GM23248 (cell line): ENCODE data around the gene LUZP2. TPM values are rescaled to one million over a fixed set of nuclear protein-coding genes. Genes with fewer than 3 reads are reported as not detected.

Experiments
- DNase-seq: peaks from one replicate; pipeline ENCODE4 v3.0.0-alpha.2; 2015
- H2AFZ ChIP-seq: fragments of 200-600 bp; sonication (generic); 2 replicates; pipeline ENCODE4 v1.6.1; 2016; ENCODE audit warnings: antibody characterized with exemption
- H3F3A ChIP-seq: fragments of 200-600 bp; sonication (generic); 2 replicates; pipeline ENCODE4 v1.6.1; 2016; ENCODE audit warnings: mild to moderate bottlenecking, antibody characterized with exemption, mixed run types; ENCODE audit not compliant: insufficient read depth
- H3K27ac ChIP-seq: fragments of 200-600 bp; sonication (generic); 2 replicates; pipeline ENCODE4 v1.5.1; 2016; ENCODE audit warnings: mild to moderate bottlenecking
- H3K27me3 ChIP-seq: fragments of 200-600 bp; sonication (generic); replicated peaks from 2 replicates; pipeline ENCODE4 v1.6.1; 2016; ENCODE audit warnings: mild to moderate bottlenecking; ENCODE audit not compliant: insufficient read depth
- H3K36me3 ChIP-seq: fragments of 200-600 bp; sonication (generic); 2 replicates; pipeline ENCODE4 v1.6.1; 2016; ENCODE audit warnings: low read depth, mild to moderate bottlenecking
- H3K4me1 ChIP-seq: fragments of 200-600 bp; sonication (generic); 2 replicates; pipeline ENCODE4 v1.6.1; 2016; ENCODE audit warnings: mild to moderate bottlenecking; ENCODE audit not compliant: insufficient read depth
- H3K4me2 ChIP-seq: fragments of 200-600 bp; sonication (generic); one replicate; pipeline ENCODE4 v1.6.1; 2016; ENCODE audit warnings: mild to moderate bottlenecking; ENCODE audit not compliant: unreplicated experiment
- H3K4me3 ChIP-seq: fragments of 200-600 bp; sonication (generic); 2 replicates; pipeline ENCODE4 v1.5.1; 2016; ENCODE audit warnings: mild to moderate bottlenecking
- H3K79me2 ChIP-seq: fragments of 200-600 bp; sonication (generic); 2 replicates; pipeline ENCODE4 v1.6.1; 2016; ENCODE audit warnings: mild to moderate bottlenecking; ENCODE audit not compliant: insufficient read depth
- H3K9ac ChIP-seq: fragments of 200-600 bp; sonication (generic); 2 replicates; pipeline ENCODE4 v1.6.1; 2016; ENCODE audit warnings: mild to moderate bottlenecking
- H3K9me2 ChIP-seq: fragments of 200-600 bp; sonication (generic); 2 replicates; pipeline ENCODE4 v1.6.1; 2016; ENCODE audit warnings: mixed run types, mild to moderate bottlenecking, moderate library complexity; ENCODE audit not compliant: insufficient read depth
- H3K9me3 ChIP-seq: fragments of 200-600 bp; sonication (generic); one replicate; pipeline ENCODE4 v1.6.1; 2017; ENCODE audit warnings: low read depth
- H4K20me1 ChIP-seq: fragments of 200-600 bp; sonication (generic); 2 replicates; pipeline ENCODE4 v1.6.0; 2016; ENCODE audit not compliant: insufficient read depth
- EZH2 ChIP-seq: fragments of 200-600 bp; sonication (generic); IDR thresholded peaks from 2 replicates; pipeline ENCODE4 v1.6.1; 2018; ENCODE audit warnings: antibody characterized with exemption, mild to moderate bottlenecking; ENCODE audit not compliant: insufficient read depth, poor library complexity, severe bottlenecking
- EZH2phosphoT487 ChIP-seq: fragments of 200-600 bp; sonication (generic); IDR thresholded peaks from 2 replicates; pipeline ENCODE4 v1.6.1; 2018; ENCODE audit warnings: antibody characterized with exemption, moderate library complexity, mild to moderate bottlenecking, low read depth; ENCODE audit not compliant: insufficient read depth
- WGBS, 2 experiments: methylation state at CpG; one replicate each; pipeline ENCODE4 v1.1.6; 2015 to 2017; ENCODE audit warnings: low lambda C conversion rate in 2 of 2, low coverage in 1 of 2; ENCODE audit errors: missing lambda C conversion rate in 2 of 2; 5-methylcytosine and 5-hydroxymethylcytosine counted together
- in situ Hi-C: fragments of 300-500 bp; cut with MboI; formaldehyde crosslinking; loops from 2 replicates; pipeline ENCODE4 v1.15.0; 2020
- polyA plus RNA-seq: library from polyadenylated mRNA; unstranded; fragments of >200 nt; fragmentation: Nextera tagmentation; extraction: Ambion mirVana; gene quantifications from 2 replicates; pipeline ENCODE4 v1.2.1, GENCODE V29; 2016
- total RNA-seq: library from RNA; depleted of rRNA; stranded (reverse); fragments of >200 nt; shearing (Covaris generic); gene quantifications from 2 replicates; pipeline ENCODE4 v1.2.3, GENCODE V29; 2014

The LUZP2 gene
- total and polyA plus RNA-seq, 2 experiments from 2014 or later, result not detected

GRCh38 chr11:24567380-24567779 is 70.5 kb downstream of the LUZP2 start:
- in situ Hi-C loops, result no loop called here
- TF ChIP-seq EZH2 (no peak), EZH2phosphoT487 (no peak)
- H3K4me2 ChIP-seq, result no peak overlapping the region

DNA sequence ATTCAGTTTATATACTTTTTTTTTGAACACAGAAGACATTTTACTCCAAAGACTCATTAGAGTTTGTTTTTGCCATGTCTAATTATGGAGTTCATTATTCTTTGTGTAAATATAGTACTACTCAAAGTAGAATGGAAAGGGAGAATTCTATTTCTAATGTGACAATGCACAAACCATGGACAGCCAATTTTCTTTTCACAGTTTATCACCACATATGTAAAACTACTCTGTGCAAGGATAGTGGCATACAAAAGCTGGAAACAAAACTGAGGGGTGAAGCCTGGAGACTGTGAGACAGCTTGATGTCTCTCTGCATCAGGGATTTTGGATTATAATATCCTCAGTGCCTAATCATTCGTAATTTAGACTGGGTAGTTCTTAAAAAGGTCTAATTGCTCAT is 75.5 kb downstream of the LUZP2 start:
- no peak overlapping the region for H3K27ac ChIP-seq
- no peaks in the 10 kb centered on the region for H3K9me3 ChIP-seq
- no peaks in the 10 kb centered on the region for H3K79me2 ChIP-seq
- no peak overlapping the region for H3K4me2 ChIP-seq
- WGBS, 2 experiments, result 47 to 55% methylated on average over 1 of the region's 1 CpG
- no peak overlapping the region for H3K4me3 ChIP-seq
- no peak overlapping the region for H3K9ac ChIP-seq
- no peaks in the 10 kb centered on the region for H3K4me1 ChIP-seq
- no peak for DNase-seq
- no peaks in the 10 kb centered on the region for H3F3A ChIP-seq
- TF ChIP-seq EZH2 (no peak), EZH2phosphoT487 (no peak)
- no peak overlapping the region for H2AFZ ChIP-seq
- in situ Hi-C loops, result no loop called here
- H3K27me3 ChIP-seq, result no peaks in the 10 kb centered on the region; the same call in 1 of the 2 replicates
- no peaks in the 10 kb centered on the region for H3K9me2 ChIP-seq
- H4K20me1 ChIP-seq, result no peaks in the 10 kb centered on the region
- no peaks in the 10 kb centered on the region for H3K36me3 ChIP-seq

More at GRCh38 chr11:24567380-24567779, 70.5 kb downstream of the LUZP2 start:
- Histone ChIP-seq H3F3A (no peaks in the 10 kb centered on the region), H3K4me1 (no peaks in the 10 kb centered on the region), H3K9ac (no peak overlapping the region), H2AFZ (no peak overlapping the region), H3K27me3 (no peaks in the 10 kb centered on the region; the same call in 1 of the 2 replicates), H3K36me3 (no peaks in the 10 kb centered on the region), H3K9me2 (no peaks in the 10 kb centered on the region), H3K9me3 (no peaks in the 10 kb centered on the region), H3K27ac (no peak overlapping the region), H3K79me2 (no peaks in the 10 kb centered on the region), H4K20me1 (no peaks in the 10 kb centered on the region), H3K4me3 (no peak overlapping the region)
- DNase-seq, result no peak

DNA sequence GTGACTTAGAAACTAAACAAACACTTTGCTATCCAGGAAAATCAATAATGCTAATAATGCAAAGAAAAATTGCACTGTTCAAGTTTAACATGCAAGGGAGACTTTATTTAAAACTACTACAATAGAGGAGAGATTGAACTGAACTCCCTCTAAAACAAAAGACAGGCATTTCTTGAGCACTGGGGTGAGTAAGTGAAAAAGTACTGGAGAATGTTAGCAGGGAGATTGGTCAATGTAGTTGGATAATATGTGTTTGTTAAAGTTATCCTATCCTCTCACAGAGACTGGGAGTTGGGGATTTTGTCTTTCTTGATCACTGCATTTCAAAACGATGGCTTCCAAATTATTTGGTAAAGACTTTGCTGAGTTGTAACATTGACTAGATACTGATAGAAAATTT is 77.6 kb downstream of the LUZP2 start:
- H3K4me2 ChIP-seq, result no peak overlapping the region
- in situ Hi-C loops, result no loop called here
- H3K9me3 ChIP-seq, result no peaks in the 10 kb centered on the region
- no peaks in the 10 kb centered on the region for H3K4me1 ChIP-seq
- TF ChIP-seq EZH2phosphoT487, result no peak
- H2AFZ ChIP-seq, result no peak overlapping the region
- no peak for DNase-seq
- no peaks in the 10 kb centered on the region; the same call in 1 of the 2 replicates for H3K27me3 ChIP-seq
- H3K9ac ChIP-seq, result no peak overlapping the region
- H3K79me2 ChIP-seq, result no peaks in the 10 kb centered on the region
- H4K20me1 ChIP-seq, result no peaks in the 10 kb centered on the region
- no peaks in the 10 kb centered on the region for H3F3A ChIP-seq
- H3K9me2 ChIP-seq, result no peaks in the 10 kb centered on the region
- no peaks in the 10 kb centered on the region for H3K36me3 ChIP-seq
- WGBS, 2 experiments, result 67 to 69% methylated on average over 1 of the region's 1 CpG
- H3K27ac ChIP-seq, result no peak overlapping the region
- no peak overlapping the region for H3K4me3 ChIP-seq

- peak; percentile 3 for DNase-seq
- Histone ChIP-seq H3K9me3 (no peaks in the 10 kb centered on the region), H3K79me2 (no peaks in the 10 kb centered on the region), H3K27ac (no peak overlapping the region), H3K4me3 (no peak overlapping the region), H4K20me1 (no peaks in the 10 kb centered on the region), H3K4me2 (no peak overlapping the region), H3F3A (no peaks in the 10 kb centered on the region), H2AFZ (no peak overlapping the region), H3K9ac (no peak overlapping the region), H3K27me3 (no peaks in the 10 kb centered on the region; the same call in 1 of the 2 replicates), H3K9me2 (no peaks in the 10 kb centered on the region), H3K4me1 (no peaks in the 10 kb centered on the region), H3K36me3 (no peaks in the 10 kb centered on the region)
- no peak for TF ChIP-seq EZH2
- TF ChIP-seq EZH2phosphoT487, result no peak
- in situ Hi-C loops, result no loop called here
- WGBS, 2 experiments, result 14 to 28% methylated on average over 2 of the region's 2 CpGs
Observed at GRCh38 chr11:24575392-24575791, 78.5 kb downstream of the LUZP2 start.

DNA sequence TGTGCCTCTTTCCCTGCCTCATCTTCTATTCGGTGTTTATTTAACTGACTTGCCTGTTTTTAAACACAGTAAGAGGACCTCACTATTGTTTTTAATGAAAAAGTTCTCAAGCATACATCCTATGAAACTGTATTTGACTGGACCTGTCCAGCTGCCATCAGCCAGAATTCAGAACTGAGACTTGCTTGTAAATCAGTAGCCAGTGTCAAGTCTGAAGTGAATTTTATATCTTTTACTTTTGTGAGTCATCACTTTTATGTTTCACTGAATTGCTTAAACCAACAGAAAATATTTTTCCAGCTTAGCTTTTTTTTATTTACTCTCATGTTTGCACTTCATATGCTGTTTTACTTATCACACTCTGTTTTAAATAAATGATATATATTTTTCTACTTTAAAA is 88.3 kb downstream of the LUZP2 start:
- H3K4me3 ChIP-seq, result no peak overlapping the region
- no peak for DNase-seq
- H3K4me1 ChIP-seq, result no peaks in the 10 kb centered on the region
- no peaks in the 10 kb centered on the region for H3K27me3 ChIP-seq
- H2AFZ ChIP-seq, result no peak overlapping the region
- H3F3A ChIP-seq, result no peaks in the 10 kb centered on the region
- no peak overlapping the region for H3K9ac ChIP-seq
- TF ChIP-seq EZH2phosphoT487 (no peak), EZH2 (no peak)
- no peaks in the 10 kb centered on the region for H3K9me2 ChIP-seq
- H3K9me3 ChIP-seq, result no peaks in the 10 kb centered on the region
- H3K36me3 ChIP-seq, result no peaks in the 10 kb centered on the region
- in situ Hi-C loops, result no loop called here
- no peaks in the 10 kb centered on the region for H3K79me2 ChIP-seq
- no peak overlapping the region for H3K27ac ChIP-seq
- H4K20me1 ChIP-seq, result no peaks in the 10 kb centered on the region
- H3K4me2 ChIP-seq, result no peak overlapping the region
- WGBS, 2 experiments, result 81 to 86% methylated on average over 1 of the region's 1 CpG
